ENCODE measurements around the gene POMP. TPM values are rescaled to one million over a fixed set of nuclear protein-coding genes. Genes with fewer than 3 reads are reported as not detected.

POMP gene
- total RNA-seq, 1 donor from 2014 or later: 98.9 TPM

GRCh38 chr13:28725046-28725610, 66.2 kb downstream of the POMP start:
- Histone ChIP-seq H3K9me3 (ENCODE audit: low read depth) (no peaks in the 10 kb centered on the region), H3K4me3 (no peak overlapping the region), H3K36me3 (no peaks in the 10 kb centered on the region), H3K27ac (no peak overlapping the region), H3K79me2 (ENCODE audit: low read depth) (no peaks in the 10 kb centered on the region), H2AFZ (replicated peaks) (no peak overlapping the region), H3K27me3 (peaks cover under 1% of the 10 kb centered on the region), H4K20me1 (ENCODE audit: low read depth) (no peaks in the 10 kb centered on the region), H3K9ac (no peak overlapping the region), H3K4me1 (no peaks in the 10 kb centered on the region), H3F3A (ENCODE audit: low read depth) (no peaks in the 10 kb centered on the region), H3K4me2 (no peak overlapping the region)
- no peak for DNase-seq (ENCODE audit: low spot score)
- H3K27ac Mint-ChIP-seq: no peak overlapping the region
- H3K4me3 Mint-ChIP-seq: no peak overlapping the region
- no peaks in the 10 kb centered on the region for H3K36me3 Mint-ChIP-seq
- no peaks in the 10 kb centered on the region for H3K9me3 Mint-ChIP-seq
- no peaks in the 10 kb centered on the region for H3K4me1 Mint-ChIP-seq
- H3K27me3 Mint-ChIP-seq (ENCODE audit: insufficient read depth, low read depth): peaks cover 2% of the 10 kb centered on the region
- no peak for TF ChIP-seq EZH2phosphoT487 (IDR thresholded peaks at IDR 0.05)
- no peak for TF ChIP-seq CTCF (IDR thresholded peaks at IDR 0.05)
- no peak for TF ChIP-seq EZH2 (IDR thresholded peaks at IDR 0.05)

Small RNAs within 50 kb of the gene (small RNA-seq; reads per million reads assigned to genes)
- gene RF00019 (not detected), gene RNU6-53P (not detected)

Other genes with a start within 250 kb of the POMP start
- 0.37 and 0.47 TPM in 2 replicates for gene FLT1, start 164.0 kb upstream of the POMP start, total RNA-seq (ENCODE audit: low replicate concordance)
- gene SLC46A3, start 59.8 kb downstream of the POMP start, total RNA-seq (ENCODE audit: low replicate concordance): 0.06 TPM in 1 of 2 replicates, not detected in the other
- 0.22 and 0.67 TPM in 2 replicates for gene MTUS2, start 161.2 kb downstream of the POMP start, total RNA-seq (ENCODE audit: low replicate concordance)